Thyroid gland (tissue), 4 donors: Measurements from ENCODE around the gene ZNF33A.

Experiments
- POLR2A ChIP-seq, 2 donors: fragments of 450-650 bp; IDR thresholded peaks; one replicate each; pipeline ENCODE4 v1.6.1; 2017; ENCODE audit warnings: antibody characterized with exemption in 2 of 2, mild to moderate bottlenecking in 2 of 2, moderate library complexity in 1 of 2
- TF ChIP-seq, protein P1 (sequence below), 6 experiments: fragments of 200-600 bp in 3 of 6; fragments of 450-650 bp in 3 of 6; sonication (generic) in 3 of 6; IDR thresholded peaks; one replicate each; pipeline ENCODE4 v1.5.1; 2016 to 2019; ENCODE audit warnings: antibody characterized with exemption in 6 of 6, mild to moderate bottlenecking in 2 of 6, inconsistent platforms in 1 of 6, moderate library complexity in 1 of 6

DNA sequence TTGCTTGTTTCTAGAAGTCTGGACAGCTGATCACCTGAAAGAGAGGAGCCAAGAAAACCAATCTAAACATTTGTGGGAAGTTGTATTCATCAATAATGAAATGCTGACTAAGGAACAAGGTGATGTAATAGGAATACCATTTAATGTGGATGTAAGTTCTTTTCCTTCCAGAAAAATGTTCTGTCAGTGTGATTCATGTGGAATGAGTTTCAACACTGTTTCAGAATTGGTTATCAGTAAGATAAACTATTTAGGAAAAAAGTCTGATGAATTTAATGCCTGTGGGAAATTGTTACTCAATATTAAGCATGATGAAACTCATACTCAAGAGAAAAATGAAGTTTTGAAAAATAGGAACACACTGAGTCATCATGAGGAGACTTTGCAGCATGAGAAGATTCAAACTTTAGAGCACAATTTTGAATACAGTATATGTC is 43.9 kb downstream of the ZNF33A start:
- TF ChIP-seq POLR2A (IDR thresholded peaks at IDR 0.05): no peak
- TF ChIP-seq, protein P1, sequence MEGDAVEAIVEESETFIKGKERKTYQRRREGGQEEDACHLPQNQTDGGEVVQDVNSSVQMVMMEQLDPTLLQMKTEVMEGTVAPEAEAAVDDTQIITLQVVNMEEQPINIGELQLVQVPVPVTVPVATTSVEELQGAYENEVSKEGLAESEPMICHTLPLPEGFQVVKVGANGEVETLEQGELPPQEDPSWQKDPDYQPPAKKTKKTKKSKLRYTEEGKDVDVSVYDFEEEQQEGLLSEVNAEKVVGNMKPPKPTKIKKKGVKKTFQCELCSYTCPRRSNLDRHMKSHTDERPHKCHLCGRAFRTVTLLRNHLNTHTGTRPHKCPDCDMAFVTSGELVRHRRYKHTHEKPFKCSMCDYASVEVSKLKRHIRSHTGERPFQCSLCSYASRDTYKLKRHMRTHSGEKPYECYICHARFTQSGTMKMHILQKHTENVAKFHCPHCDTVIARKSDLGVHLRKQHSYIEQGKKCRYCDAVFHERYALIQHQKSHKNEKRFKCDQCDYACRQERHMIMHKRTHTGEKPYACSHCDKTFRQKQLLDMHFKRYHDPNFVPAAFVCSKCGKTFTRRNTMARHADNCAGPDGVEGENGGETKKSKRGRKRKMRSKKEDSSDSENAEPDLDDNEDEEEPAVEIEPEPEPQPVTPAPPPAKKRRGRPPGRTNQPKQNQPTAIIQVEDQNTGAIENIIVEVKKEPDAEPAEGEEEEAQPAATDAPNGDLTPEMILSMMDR (IDR thresholded peaks at IDR 0.05): no peak
